ENCODE results near the gene NEDD4L.

Gene NEDD4L

DNA sequence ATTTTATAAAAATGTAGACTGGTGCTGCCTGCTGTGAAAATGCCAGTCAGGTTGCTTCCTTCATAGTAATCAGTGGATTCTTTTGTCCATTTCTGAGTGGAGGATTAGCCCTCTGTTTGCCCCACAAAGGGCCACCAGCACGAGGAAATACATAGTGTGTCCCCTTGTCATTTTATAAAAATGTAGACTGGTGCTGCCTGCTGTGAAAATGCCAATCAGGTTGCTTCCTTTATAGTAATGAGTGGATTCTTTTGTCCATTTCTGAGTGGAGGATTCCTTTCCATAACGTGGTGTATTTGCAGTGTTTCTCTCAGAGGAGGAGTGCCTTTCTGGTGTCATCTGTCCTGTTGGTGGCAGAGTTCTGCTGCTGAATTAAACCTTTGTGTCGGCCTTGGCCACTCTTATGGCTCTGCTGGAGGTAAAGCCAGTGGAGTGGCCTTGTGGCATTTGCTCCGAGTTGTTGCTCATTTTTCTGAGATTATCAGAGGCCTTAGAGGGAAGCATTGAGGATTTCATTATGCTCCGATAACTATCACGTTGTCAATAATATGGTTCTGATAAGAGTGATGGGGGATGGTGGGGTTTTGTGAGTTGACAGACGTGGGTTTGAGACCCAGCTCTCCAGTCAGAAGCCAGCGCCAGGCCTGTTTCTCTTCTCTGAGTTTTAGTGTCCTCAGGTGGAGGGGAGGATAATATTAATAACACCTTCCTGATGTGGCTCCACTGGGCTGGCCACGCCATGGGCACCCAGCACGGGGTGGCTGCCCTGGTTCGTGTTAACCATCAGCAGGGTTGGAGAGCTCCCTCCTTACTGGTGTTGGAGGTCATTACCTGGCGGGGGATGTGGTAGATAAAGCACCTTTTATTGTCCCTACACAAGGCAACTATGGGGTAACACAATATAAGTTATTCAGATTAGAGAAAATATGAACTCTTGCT is 96.6 kb downstream of the NEDD4L start:
- H3K36me3 ChIP-seq (ENCODE audit: insufficient read depth, low read length): no peaks in the 10 kb centered on the region
- no peaks in the 10 kb centered on the region for H3K9me3 ChIP-seq (ENCODE audit: control insufficient read depth, insufficient read depth, low read length)
- peaks cover 28% of the 10 kb centered on the region for H3K4me1 ChIP-seq (ENCODE audit: insufficient read depth, low read length)
- no peak overlapping the region for H3K9ac ChIP-seq (ENCODE audit: low read depth, low read length)

GRCh38 chr18:58143386-58143785 is 99.4 kb downstream of the NEDD4L start:
- no peaks in the 10 kb centered on the region for H3K9me3 ChIP-seq (ENCODE audit: control insufficient read depth, insufficient read depth, low read length)
- H3K9ac ChIP-seq (ENCODE audit: low read depth, low read length): no peak overlapping the region
- H3K4me1 ChIP-seq (ENCODE audit: insufficient read depth, low read length): peaks cover 20% of the 10 kb centered on the region
- no peaks in the 10 kb centered on the region for H3K36me3 ChIP-seq (ENCODE audit: insufficient read depth, low read length)

DNA sequence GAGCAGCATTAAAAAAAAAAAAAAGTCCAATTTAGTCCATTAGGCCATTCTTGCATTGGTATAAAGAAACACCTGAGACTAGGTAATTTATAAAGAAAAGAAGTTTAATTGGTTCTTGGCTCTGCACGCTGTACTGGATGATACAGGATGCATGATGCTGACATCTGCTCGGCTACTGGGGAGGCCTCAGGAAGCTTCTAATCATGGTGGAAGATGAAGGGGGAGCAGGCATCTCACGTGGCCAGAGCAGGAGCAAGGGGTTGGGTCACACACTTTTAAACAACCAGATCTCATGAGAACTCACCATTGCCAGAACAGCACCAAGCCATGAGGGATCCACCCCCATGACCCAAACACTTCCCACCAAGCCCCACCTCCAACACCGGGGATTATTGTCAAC is 100.1 kb downstream of the NEDD4L start:
- Histone ChIP-seq H3K36me3 (ENCODE audit: insufficient read depth, low read length) (no peaks in the 10 kb centered on the region), H3K4me1 (ENCODE audit: insufficient read depth, low read length) (peaks cover 14% of the 10 kb centered on the region), H3K9me3 (ENCODE audit: control insufficient read depth, insufficient read depth, low read length) (no peaks in the 10 kb centered on the region)

DNA sequence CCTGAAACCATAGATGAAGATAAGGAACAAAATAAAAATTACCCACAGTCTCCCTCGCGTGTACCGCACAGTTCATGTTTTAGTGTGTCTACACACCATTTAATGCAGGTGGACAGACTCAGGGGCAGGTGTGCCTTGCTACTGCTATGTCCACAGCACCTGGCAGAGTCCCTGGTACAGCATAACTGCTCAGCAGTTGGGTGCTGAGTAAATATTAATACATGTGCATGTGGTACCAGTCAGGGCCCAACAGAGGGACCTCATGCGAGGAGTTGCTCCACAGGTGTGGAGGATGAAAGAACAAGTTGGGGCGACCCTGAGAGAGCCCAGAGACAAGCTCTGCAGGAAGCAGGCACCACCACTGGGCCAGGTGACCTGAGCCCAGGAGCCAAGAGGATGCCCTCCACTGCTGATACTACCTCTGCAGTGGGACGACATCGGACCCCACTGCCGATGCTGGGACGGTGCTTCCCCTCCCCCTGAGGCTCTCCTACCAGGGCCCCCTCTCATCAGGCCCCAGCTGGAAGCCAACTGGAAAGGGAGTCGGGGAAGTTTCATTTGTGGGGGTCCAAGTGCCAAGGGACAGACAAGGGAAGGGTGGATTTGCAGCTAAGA is 100.8 kb downstream of the NEDD4L start:
- Histone ChIP-seq H3K36me3 (ENCODE audit: insufficient read depth, low read length) (no peaks in the 10 kb centered on the region), H3K4me1 (ENCODE audit: insufficient read depth, low read length) (peaks cover 10% of the 10 kb centered on the region; the same call in 1 of the 2 replicates), H3K9me3 (ENCODE audit: control insufficient read depth, insufficient read depth, low read length) (no peaks in the 10 kb centered on the region), H3K9ac (ENCODE audit: low read depth, low read length) (no peak overlapping the region)

More for the DNA sequence above, 100.1 kb downstream of the NEDD4L start:
- H3K9ac ChIP-seq (ENCODE audit: low read depth, low read length): no peak overlapping the region

DNA sequence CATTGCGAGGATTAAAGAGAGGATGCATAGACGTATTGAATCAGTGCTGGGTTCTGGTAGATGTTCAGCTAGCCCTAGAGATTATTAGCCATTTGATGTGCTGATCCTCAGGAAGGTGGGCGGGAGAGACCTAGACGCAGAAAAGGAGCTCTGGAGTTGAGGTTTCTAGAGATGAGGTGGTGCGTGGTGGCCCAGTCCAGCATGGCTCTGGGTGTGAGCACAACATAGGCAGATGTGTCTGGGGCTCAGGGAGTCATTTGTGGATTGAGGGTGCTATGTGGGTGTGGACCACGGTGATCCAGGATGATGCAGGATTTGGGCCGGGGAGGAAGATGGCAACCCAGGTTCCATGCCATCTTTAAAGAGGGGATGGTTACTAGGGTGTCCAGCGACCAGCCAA is 102.1 kb downstream of the NEDD4L start:
- Histone ChIP-seq H3K9me3 (ENCODE audit: control insufficient read depth, insufficient read depth, low read length) (no peaks in the 10 kb centered on the region), H3K36me3 (ENCODE audit: insufficient read depth, low read length) (no peaks in the 10 kb centered on the region), H3K4me1 (ENCODE audit: insufficient read depth, low read length) (peaks cover 3% of the 10 kb centered on the region; the same call in 1 of the 2 replicates), H3K9ac (ENCODE audit: low read depth, low read length) (no peak overlapping the region)

DNA sequence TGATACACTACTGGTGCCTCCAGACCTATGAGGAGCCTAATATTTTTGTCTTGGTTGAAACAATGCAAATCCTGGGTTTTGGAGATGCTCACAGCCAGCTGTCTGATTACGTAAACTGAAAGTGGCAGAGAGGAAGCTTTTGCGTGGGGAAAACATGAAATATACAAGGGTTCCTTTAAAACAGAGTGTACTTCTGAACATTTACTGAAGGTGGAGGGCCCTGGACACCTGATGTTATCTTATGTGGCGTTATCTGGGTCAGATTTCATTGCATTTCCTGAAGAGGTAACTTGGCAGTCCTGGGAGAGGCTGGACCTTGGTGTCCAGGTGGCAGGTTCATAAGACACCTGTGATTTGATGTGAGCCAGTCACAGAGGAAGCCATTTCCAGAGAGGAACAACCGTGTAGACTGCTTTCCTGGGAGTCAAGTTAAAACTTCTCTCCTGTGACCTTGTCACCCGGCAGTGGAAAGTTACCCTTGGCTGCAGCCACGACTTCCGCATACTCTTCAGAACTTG is 105.0 kb downstream of the NEDD4L start:
- H3K4me1 ChIP-seq (ENCODE audit: insufficient read depth, low read length): no peaks in the 10 kb centered on the region
- H3K9ac ChIP-seq (ENCODE audit: low read depth, low read length): no peak overlapping the region
- no peaks in the 10 kb centered on the region for H3K9me3 ChIP-seq (ENCODE audit: control insufficient read depth, insufficient read depth, low read length)
- no peaks in the 10 kb centered on the region for H3K36me3 ChIP-seq (ENCODE audit: insufficient read depth, low read length)

- Histone ChIP-seq H3K9me3 (ENCODE audit: control insufficient read depth, insufficient read depth, low read length) (no peaks in the 10 kb centered on the region), H3K4me1 (ENCODE audit: insufficient read depth, low read length) (no peaks in the 10 kb centered on the region), H3K9ac (ENCODE audit: low read depth, low read length) (no peak overlapping the region), H3K36me3 (ENCODE audit: insufficient read depth, low read length) (no peaks in the 10 kb centered on the region)
Observed at GRCh38 chr18:58150772-58151171, 106.7 kb downstream of the NEDD4L start.

- Histone ChIP-seq H3K9me3 (ENCODE audit: control insufficient read depth, insufficient read depth, low read length) (no peaks in the 10 kb centered on the region), H3K4me1 (ENCODE audit: insufficient read depth, low read length) (no peaks in the 10 kb centered on the region), H3K9ac (ENCODE audit: low read depth, low read length) (no peak overlapping the region), H3K36me3 (ENCODE audit: insufficient read depth, low read length) (no peaks in the 10 kb centered on the region)
Observed at GRCh38 chr18:58152216-58152615, 108.2 kb downstream of the NEDD4L start.

DNA sequence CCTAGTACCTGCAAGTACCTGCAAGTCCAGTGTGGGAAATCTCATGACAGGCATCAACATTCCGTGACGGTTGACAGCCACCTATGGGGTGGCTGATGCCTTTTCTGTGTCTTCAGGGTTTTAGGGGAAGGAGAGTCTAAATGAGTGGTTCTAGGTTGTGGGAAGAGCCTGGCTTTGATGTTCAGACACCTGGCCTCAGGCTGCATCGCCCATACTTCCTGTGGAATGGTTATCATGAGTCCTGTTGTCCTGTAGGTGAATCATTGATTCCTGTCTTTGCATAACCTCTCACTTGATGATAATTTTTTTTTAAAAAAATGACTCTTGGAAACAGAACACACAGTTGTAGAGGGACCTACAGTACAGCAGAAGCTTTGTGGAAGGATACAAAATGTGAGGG is 108.9 kb downstream of the NEDD4L start:
- Histone ChIP-seq H3K9me3 (ENCODE audit: control insufficient read depth, insufficient read depth, low read length) (no peaks in the 10 kb centered on the region), H3K9ac (ENCODE audit: low read depth, low read length) (no peak overlapping the region), H3K36me3 (ENCODE audit: insufficient read depth, low read length) (no peaks in the 10 kb centered on the region), H3K4me1 (ENCODE audit: insufficient read depth, low read length) (no peaks in the 10 kb centered on the region)

DNA sequence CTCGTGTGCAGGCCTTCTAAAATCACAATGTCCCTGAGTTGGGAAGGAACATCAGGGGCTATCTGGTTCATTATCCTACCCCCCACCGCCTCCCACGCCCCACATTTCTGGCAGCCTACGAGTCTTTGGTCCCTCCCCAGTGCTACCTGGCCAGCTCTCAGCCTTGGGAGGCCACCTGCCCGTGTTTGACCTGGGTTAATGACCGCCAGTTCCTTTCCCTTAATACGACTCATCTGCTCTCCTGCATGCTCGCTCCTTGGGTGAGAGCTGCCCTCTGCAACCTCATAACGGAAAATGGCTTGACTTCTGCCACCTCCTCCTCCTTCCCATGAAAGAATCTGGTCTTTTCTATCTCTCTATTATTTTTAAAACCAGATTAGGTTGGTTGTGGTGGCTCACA is 112.5 kb downstream of the NEDD4L start:
- H3K36me3 ChIP-seq (ENCODE audit: insufficient read depth, low read length): no peaks in the 10 kb centered on the region
- no peak overlapping the region for H3K9ac ChIP-seq (ENCODE audit: low read depth, low read length)

DNA sequence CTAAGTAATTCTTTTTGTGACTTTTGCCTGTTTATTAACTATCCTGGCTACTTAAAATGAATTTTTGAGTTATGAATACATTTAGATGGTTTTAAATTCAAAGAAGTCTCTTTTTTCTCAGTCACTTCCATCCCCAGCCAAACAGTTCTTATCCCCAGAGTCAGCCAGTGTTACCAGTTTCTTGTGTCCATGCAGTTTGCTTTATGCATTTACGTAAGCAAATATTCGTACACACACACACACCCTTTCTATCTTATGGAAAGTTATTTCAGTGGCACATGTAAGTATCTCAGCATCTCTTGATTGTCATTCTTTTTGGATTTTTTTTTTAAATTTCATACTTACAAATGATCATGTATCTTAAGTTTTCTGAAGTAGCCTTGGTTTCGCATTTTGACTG is 113.2 kb downstream of the NEDD4L start:
- H3K9ac ChIP-seq (ENCODE audit: low read depth, low read length): no peak overlapping the region

More for the DNA sequence above, 112.5 kb downstream of the NEDD4L start:
- H3K4me1 ChIP-seq (ENCODE audit: insufficient read depth, low read length): no peaks in the 10 kb centered on the region
- no peaks in the 10 kb centered on the region for H3K9me3 ChIP-seq (ENCODE audit: control insufficient read depth, insufficient read depth, low read length)

GRCh38 chr18:58158008-58158407 is 114.0 kb downstream of the NEDD4L start:
- Histone ChIP-seq H3K4me1 (ENCODE audit: insufficient read depth, low read length) (no peaks in the 10 kb centered on the region), H3K36me3 (ENCODE audit: insufficient read depth, low read length) (no peaks in the 10 kb centered on the region), H3K9ac (ENCODE audit: low read depth, low read length) (no peak overlapping the region), H3K9me3 (ENCODE audit: control insufficient read depth, insufficient read depth, low read length) (no peaks in the 10 kb centered on the region)

More for the DNA sequence above, 113.2 kb downstream of the NEDD4L start:
- H3K36me3 ChIP-seq (ENCODE audit: insufficient read depth, low read length): no peaks in the 10 kb centered on the region
- H3K9me3 ChIP-seq (ENCODE audit: control insufficient read depth, insufficient read depth, low read length): no peaks in the 10 kb centered on the region
- no peaks in the 10 kb centered on the region for H3K4me1 ChIP-seq (ENCODE audit: insufficient read depth, low read length)

GRCh38 chr18:58158459-58158858 is 114.4 kb downstream of the NEDD4L start:
- Histone ChIP-seq H3K9me3 (ENCODE audit: control insufficient read depth, insufficient read depth, low read length) (no peaks in the 10 kb centered on the region), H3K9ac (ENCODE audit: low read depth, low read length) (no peak overlapping the region), H3K4me1 (ENCODE audit: insufficient read depth, low read length) (no peaks in the 10 kb centered on the region), H3K36me3 (ENCODE audit: insufficient read depth, low read length) (no peaks in the 10 kb centered on the region)

DNA sequence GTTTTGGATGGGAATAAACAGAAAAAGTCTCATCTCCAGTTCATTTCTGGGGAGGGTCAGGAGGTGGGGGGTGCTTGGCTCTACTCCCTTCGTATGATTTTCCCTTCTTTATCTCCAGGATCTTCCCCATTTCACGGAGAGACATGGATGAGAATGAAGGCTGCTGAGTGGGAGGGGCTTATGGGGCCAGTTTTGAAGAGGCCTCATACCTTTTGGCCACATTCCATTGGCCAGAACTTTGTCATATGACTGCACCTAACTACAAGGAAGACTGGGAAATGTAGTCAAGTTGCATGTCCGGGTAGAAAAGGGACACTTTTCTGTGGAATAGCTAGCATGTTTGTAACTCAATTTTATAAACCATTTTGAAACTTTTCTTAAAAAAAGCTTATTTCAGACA is 117.6 kb downstream of the NEDD4L start:
- H3K36me3 ChIP-seq (ENCODE audit: insufficient read depth, low read length): no peaks in the 10 kb centered on the region
- H3K9me3 ChIP-seq (ENCODE audit: control insufficient read depth, insufficient read depth, low read length): no peaks in the 10 kb centered on the region
- H3K4me1 ChIP-seq (ENCODE audit: insufficient read depth, low read length): no peaks in the 10 kb centered on the region
- no peak overlapping the region; the same call in 1 of the 2 replicates for H3K9ac ChIP-seq (ENCODE audit: low read depth, low read length)

- Histone ChIP-seq H3K9ac (ENCODE audit: low read depth, low read length) (no peak overlapping the region), H3K4me1 (ENCODE audit: insufficient read depth, low read length) (no peaks in the 10 kb centered on the region), H3K36me3 (ENCODE audit: insufficient read depth, low read length) (no peaks in the 10 kb centered on the region), H3K9me3 (ENCODE audit: control insufficient read depth, insufficient read depth, low read length) (no peaks in the 10 kb centered on the region)
Observed at GRCh38 chr18:58162127-58162526, 118.1 kb downstream of the NEDD4L start.

Measured in ES-I3 (cell line).